IMR-90 (cell line): Measurements from ENCODE around the gene PFDN1.

Experiments used
- BHLHE40 ChIP-seq: fragments of 150-350 bp; IDR thresholded peaks from 2 replicates; pipeline ENCODE4 v1.6.1; 2016; ENCODE audit warnings: mild to moderate bottlenecking, low read depth, low read length
- CHD1 ChIP-seq: IDR thresholded peaks from 2 replicates; pipeline ENCODE4 v1.6.1; 2012; ENCODE audit warnings: low read depth, low read length, improper control_type of control experiment
- CTCF ChIP-seq: conservative IDR thresholded peaks from 2 replicates; pipeline ENCODE4 v1.5.1; 2012; ENCODE audit warnings: mild to moderate bottlenecking, low read depth, low read length, improper control_type of control experiment
- ELK1 ChIP-seq: fragments of 150-350 bp; IDR thresholded peaks from 2 replicates; pipeline ENCODE4 v1.6.1; 2016; ENCODE audit warnings: low read depth, mild to moderate bottlenecking, low read length, moderate library complexity, borderline replicate concordance
- MXI1 ChIP-seq: IDR thresholded peaks from 2 replicates; pipeline ENCODE4 v1.6.1; 2012; ENCODE audit warnings: low read depth, mild to moderate bottlenecking, low read length, moderate library complexity, borderline replicate concordance
- POLR2A ChIP-seq: IDR thresholded peaks from 2 replicates; pipeline ENCODE4 v1.6.1; 2012; ENCODE audit warnings: mild to moderate bottlenecking, low read depth, low read length
- RAD21 ChIP-seq: IDR thresholded peaks from 2 replicates; pipeline ENCODE4 v1.6.1; 2012; ENCODE audit warnings: low read length, improper control_type of control experiment
- RCOR1 ChIP-seq: IDR thresholded peaks from 2 replicates; pipeline ENCODE4 v1.6.1; 2012; ENCODE audit warnings: mild to moderate bottlenecking, low read length, improper control_type of control experiment; ENCODE audit not compliant: insufficient replicate concordance
- RFX5 ChIP-seq: IDR thresholded peaks from 2 replicates; pipeline ENCODE4 v1.8.0; 2012; ENCODE audit warnings: low read depth, mild to moderate bottlenecking, low read length, moderate library complexity
- USF2 ChIP-seq: fragments of 150-350 bp; IDR thresholded peaks from 2 replicates; pipeline ENCODE4 v1.6.1; 2017; ENCODE audit warnings: mild to moderate bottlenecking, antibody characterized with exemption, low read length, low read depth

- no peak for TF ChIP-seq BHLHE40
- TF ChIP-seq POLR2A, result no peak
- TF ChIP-seq RAD21, result no peak
- no peak for TF ChIP-seq CTCF
- TF ChIP-seq CHD1, result no peak
- TF ChIP-seq ELK1, result no peak
- TF ChIP-seq RFX5, result no peak
- no peak for TF ChIP-seq MXI1
- TF ChIP-seq RCOR1, result no peak
- no peak for TF ChIP-seq USF2
These were observed 72.5 kb downstream of the PFDN1 start for GRCh38 chr5:140230373-140230772.
